ENCODE data around the gene KRT78. TPM values are rescaled to one million over a fixed set of nuclear protein-coding genes. Genes with fewer than 3 reads are reported as not detected.

The KRT78 gene
- total RNA-seq, 1 donor from 2014 or later, result not detected

GRCh38 chr12:52788192-52788875, 60.5 kb downstream of the KRT78 start:
- H3K4me3 ChIP-seq (ENCODE audit: low read depth, low read length), result no peak overlapping the region
- TF ChIP-seq CTCF (conservative IDR thresholded peaks at IDR 0.05; ENCODE audit: low read depth, low read length), result no peak
- DNase-seq (ENCODE audit: low read depth), result no peak

Other genes with a start within 250 kb of the KRT78 start
- not detected in 2 replicates for gene KRT72, start 247.5 kb downstream of the KRT78 start, total RNA-seq
- not detected in 2 replicates for gene KRT73, start 230.4 kb downstream of the KRT78 start, total RNA-seq
- not detected in 2 replicates for gene KRT2, start 196.8 kb downstream of the KRT78 start, total RNA-seq
- gene KRT1, start 168.6 kb downstream of the KRT78 start, total RNA-seq, result not detected in 2 replicates
- not detected in 2 replicates for gene KRT77, start 145.5 kb downstream of the KRT78 start, total RNA-seq
- gene KRT76, start 71.6 kb downstream of the KRT78 start, total RNA-seq, result not detected in 2 replicates
- gene KRT3, start 52.9 kb downstream of the KRT78 start, total RNA-seq, result 0.06 TPM in 1 of 2 replicates, not detected in the other
- not detected in 2 replicates for gene KRT4, start 34.9 kb downstream of the KRT78 start, total RNA-seq
- gene KRT79, start 14.7 kb downstream of the KRT78 start, total RNA-seq, result 0.07 TPM in 1 of 2 replicates, not detected in the other
- gene KRT8, start 56.1 kb upstream of the KRT78 start, total RNA-seq, result 1,207 and 1,417 TPM in 2 replicates
- gene KRT18, start 100.1 kb upstream of the KRT78 start, total RNA-seq, result 1,855 and 2,668 TPM in 2 replicates
- 371 and 447 TPM in 2 replicates for gene EIF4B, start 157.5 kb upstream of the KRT78 start, total RNA-seq
- 6.7 and 10.8 TPM in 2 replicates for gene TNS2, start 201.1 kb upstream of the KRT78 start, total RNA-seq
- 24.5 and 26.1 TPM in 2 replicates for gene SPRYD3, start 230.4 kb upstream of the KRT78 start, total RNA-seq
- gene IGFBP6, start 248.7 kb upstream of the KRT78 start, total RNA-seq, result 71.6 and 102 TPM in 2 replicates